GM12878 (cell line): ENCODE measurements around the gene FBXW7.

ENCODE experiments used
- ZNF592 ChIP-seq: fragments of 450-650 bp; IDR thresholded peaks from 2 replicates; pipeline ENCODE4 v1.6.1; 2017; ENCODE audit warnings: mild to moderate bottlenecking, moderate library complexity
- TF ChIP-seq, protein P1 (sequence below), 3 experiments: IDR thresholded peaks in 2 of 3; conservative IDR thresholded peaks in 1 of 3; 2 replicates each; pipeline ENCODE4 v1.5.1; 2011; ENCODE audit warnings: low read depth in 3 of 3, low read length in 3 of 3, mild to moderate bottlenecking in 3 of 3, control low read depth in 2 of 3, moderate library complexity in 2 of 3, inconsistent platforms in 1 of 3, mixed read lengths in 1 of 3; ENCODE audit not compliant: control insufficient read depth in 2 of 3, insufficient read depth in 1 of 3; ENCODE audit errors: extremely low read depth in 1 of 3
- TF ChIP-seq, protein P2 (sequence below): IDR thresholded peaks from 2 replicates; pipeline ENCODE4 v1.6.1; 2012; ENCODE audit warnings: improper control_type of control experiment, low read depth, low read length; ENCODE audit not compliant: insufficient replicate concordance

GRCh38 chr4:152503653-152504290, 32.1 kb downstream of the FBXW7 start:
- TF ChIP-seq, protein P1, sequence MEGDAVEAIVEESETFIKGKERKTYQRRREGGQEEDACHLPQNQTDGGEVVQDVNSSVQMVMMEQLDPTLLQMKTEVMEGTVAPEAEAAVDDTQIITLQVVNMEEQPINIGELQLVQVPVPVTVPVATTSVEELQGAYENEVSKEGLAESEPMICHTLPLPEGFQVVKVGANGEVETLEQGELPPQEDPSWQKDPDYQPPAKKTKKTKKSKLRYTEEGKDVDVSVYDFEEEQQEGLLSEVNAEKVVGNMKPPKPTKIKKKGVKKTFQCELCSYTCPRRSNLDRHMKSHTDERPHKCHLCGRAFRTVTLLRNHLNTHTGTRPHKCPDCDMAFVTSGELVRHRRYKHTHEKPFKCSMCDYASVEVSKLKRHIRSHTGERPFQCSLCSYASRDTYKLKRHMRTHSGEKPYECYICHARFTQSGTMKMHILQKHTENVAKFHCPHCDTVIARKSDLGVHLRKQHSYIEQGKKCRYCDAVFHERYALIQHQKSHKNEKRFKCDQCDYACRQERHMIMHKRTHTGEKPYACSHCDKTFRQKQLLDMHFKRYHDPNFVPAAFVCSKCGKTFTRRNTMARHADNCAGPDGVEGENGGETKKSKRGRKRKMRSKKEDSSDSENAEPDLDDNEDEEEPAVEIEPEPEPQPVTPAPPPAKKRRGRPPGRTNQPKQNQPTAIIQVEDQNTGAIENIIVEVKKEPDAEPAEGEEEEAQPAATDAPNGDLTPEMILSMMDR (IDR thresholded peaks at IDR 0.05 in 2 of 3, conservative IDR thresholded peaks at IDR 0.05 in 1 of 3; ENCODE audit: control insufficient read depth in 2 of 3, extremely low read depth in 1 of 3, insufficient read depth in 1 of 3, low read depth in 3 of 3, low read length in 3 of 3) = no peak
- TF ChIP-seq ZNF592 = no peak
- TF ChIP-seq, protein P2, sequence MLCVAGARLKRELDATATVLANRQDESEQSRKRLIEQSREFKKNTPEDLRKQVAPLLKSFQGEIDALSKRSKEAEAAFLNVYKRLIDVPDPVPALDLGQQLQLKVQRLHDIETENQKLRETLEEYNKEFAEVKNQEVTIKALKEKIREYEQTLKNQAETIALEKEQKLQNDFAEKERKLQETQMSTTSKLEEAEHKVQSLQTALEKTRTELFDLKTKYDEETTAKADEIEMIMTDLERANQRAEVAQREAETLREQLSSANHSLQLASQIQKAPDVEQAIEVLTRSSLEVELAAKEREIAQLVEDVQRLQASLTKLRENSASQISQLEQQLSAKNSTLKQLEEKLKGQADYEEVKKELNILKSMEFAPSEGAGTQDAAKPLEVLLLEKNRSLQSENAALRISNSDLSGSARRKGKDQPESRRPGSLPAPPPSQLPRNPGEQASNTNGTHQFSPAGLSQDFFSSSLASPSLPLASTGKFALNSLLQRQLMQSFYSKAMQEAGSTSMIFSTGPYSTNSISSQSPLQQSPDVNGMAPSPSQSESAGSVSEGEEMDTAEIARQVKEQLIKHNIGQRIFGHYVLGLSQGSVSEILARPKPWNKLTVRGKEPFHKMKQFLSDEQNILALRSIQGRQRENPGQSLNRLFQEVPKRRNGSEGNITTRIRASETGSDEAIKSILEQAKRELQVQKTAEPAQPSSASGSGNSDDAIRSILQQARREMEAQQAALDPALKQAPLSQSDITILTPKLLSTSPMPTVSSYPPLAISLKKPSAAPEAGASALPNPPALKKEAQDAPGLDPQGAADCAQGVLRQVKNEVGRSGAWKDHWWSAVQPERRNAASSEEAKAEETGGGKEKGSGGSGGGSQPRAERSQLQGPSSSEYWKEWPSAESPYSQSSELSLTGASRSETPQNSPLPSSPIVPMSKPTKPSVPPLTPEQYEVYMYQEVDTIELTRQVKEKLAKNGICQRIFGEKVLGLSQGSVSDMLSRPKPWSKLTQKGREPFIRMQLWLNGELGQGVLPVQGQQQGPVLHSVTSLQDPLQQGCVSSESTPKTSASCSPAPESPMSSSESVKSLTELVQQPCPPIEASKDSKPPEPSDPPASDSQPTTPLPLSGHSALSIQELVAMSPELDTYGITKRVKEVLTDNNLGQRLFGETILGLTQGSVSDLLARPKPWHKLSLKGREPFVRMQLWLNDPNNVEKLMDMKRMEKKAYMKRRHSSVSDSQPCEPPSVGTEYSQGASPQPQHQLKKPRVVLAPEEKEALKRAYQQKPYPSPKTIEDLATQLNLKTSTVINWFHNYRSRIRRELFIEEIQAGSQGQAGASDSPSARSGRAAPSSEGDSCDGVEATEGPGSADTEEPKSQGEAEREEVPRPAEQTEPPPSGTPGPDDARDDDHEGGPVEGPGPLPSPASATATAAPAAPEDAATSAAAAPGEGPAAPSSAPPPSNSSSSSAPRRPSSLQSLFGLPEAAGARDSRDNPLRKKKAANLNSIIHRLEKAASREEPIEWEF = no peak
